Measurements from ENCODE around the gene LDLRAD3. TPM values are rescaled to one million over a fixed set of nuclear protein-coding genes. Genes with fewer than 3 reads are reported as not detected.

LDLRAD3 gene
- total RNA-seq, 1 donor from 2014 or later = 18.2 TPM

DNA sequence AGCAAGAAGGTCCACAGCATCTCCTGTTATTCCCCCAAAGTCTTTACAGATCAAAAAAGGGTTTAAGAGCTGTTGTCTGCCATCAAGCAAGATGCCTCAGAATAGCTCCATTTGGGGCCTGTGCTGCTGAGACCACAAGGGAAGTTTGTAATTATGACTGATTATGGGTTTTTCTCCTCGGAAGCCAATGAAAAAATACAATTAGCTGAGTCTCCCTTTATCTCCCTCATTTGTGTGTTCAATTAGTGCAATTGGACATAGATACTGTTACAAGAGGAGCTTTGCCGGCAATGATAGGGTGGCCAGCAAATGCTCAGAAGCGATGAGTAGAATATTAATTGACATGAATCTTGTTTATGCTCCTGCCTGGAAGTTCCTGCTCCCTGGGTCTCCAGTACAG lies 261.7 kb downstream of the LDLRAD3 start:
- H3K4me3 Mint-ChIP-seq (ENCODE audit: unreplicated experiment) = no peak overlapping the region
- H3K27me3 Mint-ChIP-seq (ENCODE audit: unreplicated experiment) = no peaks in the 10 kb centered on the region
- DNase-seq (ENCODE audit: extremely low spot score, unreplicated experiment) = no peak
- peaks cover 3% of the 10 kb centered on the region for H3K36me3 Mint-ChIP-seq (ENCODE audit: unreplicated experiment)
- no peak overlapping the region for H3K27ac Mint-ChIP-seq (ENCODE audit: unreplicated experiment)
- H3K4me1 Mint-ChIP-seq (ENCODE audit: unreplicated experiment) = no peaks in the 10 kb centered on the region
- no peaks in the 10 kb centered on the region for H3K9me3 Mint-ChIP-seq (ENCODE audit: unreplicated experiment)
- TF ChIP-seq, protein P1, sequence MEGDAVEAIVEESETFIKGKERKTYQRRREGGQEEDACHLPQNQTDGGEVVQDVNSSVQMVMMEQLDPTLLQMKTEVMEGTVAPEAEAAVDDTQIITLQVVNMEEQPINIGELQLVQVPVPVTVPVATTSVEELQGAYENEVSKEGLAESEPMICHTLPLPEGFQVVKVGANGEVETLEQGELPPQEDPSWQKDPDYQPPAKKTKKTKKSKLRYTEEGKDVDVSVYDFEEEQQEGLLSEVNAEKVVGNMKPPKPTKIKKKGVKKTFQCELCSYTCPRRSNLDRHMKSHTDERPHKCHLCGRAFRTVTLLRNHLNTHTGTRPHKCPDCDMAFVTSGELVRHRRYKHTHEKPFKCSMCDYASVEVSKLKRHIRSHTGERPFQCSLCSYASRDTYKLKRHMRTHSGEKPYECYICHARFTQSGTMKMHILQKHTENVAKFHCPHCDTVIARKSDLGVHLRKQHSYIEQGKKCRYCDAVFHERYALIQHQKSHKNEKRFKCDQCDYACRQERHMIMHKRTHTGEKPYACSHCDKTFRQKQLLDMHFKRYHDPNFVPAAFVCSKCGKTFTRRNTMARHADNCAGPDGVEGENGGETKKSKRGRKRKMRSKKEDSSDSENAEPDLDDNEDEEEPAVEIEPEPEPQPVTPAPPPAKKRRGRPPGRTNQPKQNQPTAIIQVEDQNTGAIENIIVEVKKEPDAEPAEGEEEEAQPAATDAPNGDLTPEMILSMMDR (IDR thresholded peaks at IDR 0.05) = no peak

- Mint-ChIP-seq H3K4me1 (ENCODE audit: unreplicated experiment) (peaks cover 5% of the 10 kb centered on the region), H3K27me3 (ENCODE audit: unreplicated experiment) (no peaks in the 10 kb centered on the region), H3K9me3 (ENCODE audit: unreplicated experiment) (no peaks in the 10 kb centered on the region), H3K27ac (ENCODE audit: unreplicated experiment) (no peak overlapping the region), H3K4me3 (ENCODE audit: unreplicated experiment) (no peak overlapping the region), H3K36me3 (ENCODE audit: unreplicated experiment) (no peaks in the 10 kb centered on the region)
- no peak for DNase-seq (ENCODE audit: extremely low spot score, unreplicated experiment)
- TF ChIP-seq, protein P1 (IDR thresholded peaks at IDR 0.05) = no peak
These were observed 266.7 kb downstream of the LDLRAD3 start for GRCh38 chr11:36210529-36210928.

DNA sequence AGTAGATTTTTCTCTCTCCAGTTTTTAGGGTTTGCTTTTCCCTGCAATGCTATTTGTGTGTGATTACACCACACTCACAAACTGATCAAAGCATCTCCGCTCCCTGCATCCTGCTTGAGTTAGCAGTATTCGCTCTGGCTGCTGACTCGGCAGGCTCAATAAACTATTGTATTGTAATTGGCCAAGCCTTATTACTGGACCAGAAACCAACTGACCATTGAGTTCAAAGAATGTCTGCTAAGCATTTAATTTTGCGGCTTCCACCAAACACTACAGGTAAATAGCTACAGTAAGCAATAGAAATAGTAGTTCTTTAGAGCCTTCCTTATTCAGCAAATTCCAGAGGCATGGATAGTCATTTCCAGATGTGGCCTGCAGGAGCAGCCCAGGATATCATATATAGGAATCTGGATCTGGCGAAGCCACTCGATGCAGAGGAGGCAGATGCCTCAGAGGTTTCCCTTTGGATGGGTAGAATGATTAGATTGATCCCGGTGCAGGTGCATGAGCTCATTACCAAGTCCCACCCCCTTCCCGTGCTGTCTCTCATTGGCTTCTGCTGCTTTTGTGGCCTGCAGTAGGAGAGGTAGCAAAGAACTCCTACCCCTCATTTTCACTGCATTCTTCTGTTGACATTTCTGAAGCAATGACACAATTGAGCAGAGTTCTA lies 268.0 kb downstream of the LDLRAD3 start:
- Mint-ChIP-seq H3K4me1 (ENCODE audit: unreplicated experiment) (peaks cover 5% of the 10 kb centered on the region), H3K4me3 (ENCODE audit: unreplicated experiment) (no peak overlapping the region), H3K27me3 (ENCODE audit: unreplicated experiment) (no peaks in the 10 kb centered on the region), H3K36me3 (ENCODE audit: unreplicated experiment) (no peaks in the 10 kb centered on the region), H3K9me3 (ENCODE audit: unreplicated experiment) (no peaks in the 10 kb centered on the region), H3K27ac (ENCODE audit: unreplicated experiment) (no peak overlapping the region)
- no peak for DNase-seq (ENCODE audit: extremely low spot score, unreplicated experiment)
- TF ChIP-seq, protein P1 (IDR thresholded peaks at IDR 0.05) = no peak

GRCh38 chr11:36212564-36213392 lies 268.9 kb downstream of the LDLRAD3 start:
- Mint-ChIP-seq H3K27me3 (ENCODE audit: unreplicated experiment) (no peaks in the 10 kb centered on the region), H3K36me3 (ENCODE audit: unreplicated experiment) (no peaks in the 10 kb centered on the region), H3K27ac (ENCODE audit: unreplicated experiment) (no peak overlapping the region), H3K4me1 (ENCODE audit: unreplicated experiment) (peaks cover 5% of the 10 kb centered on the region), H3K9me3 (ENCODE audit: unreplicated experiment) (no peaks in the 10 kb centered on the region), H3K4me3 (ENCODE audit: unreplicated experiment) (no peak overlapping the region)
- TF ChIP-seq, protein P1 (IDR thresholded peaks at IDR 0.05) = no peak
- no peak for DNase-seq (ENCODE audit: extremely low spot score, unreplicated experiment)

GRCh38 chr11:36213393-36213840 lies 269.6 kb downstream of the LDLRAD3 start:
- no peak for DNase-seq (ENCODE audit: extremely low spot score, unreplicated experiment)
- TF ChIP-seq, protein P1 (IDR thresholded peaks at IDR 0.05) = no peak
- Mint-ChIP-seq H3K4me3 (ENCODE audit: unreplicated experiment) (no peak overlapping the region), H3K9me3 (ENCODE audit: unreplicated experiment) (no peaks in the 10 kb centered on the region), H3K4me1 (ENCODE audit: unreplicated experiment) (peaks cover 5% of the 10 kb centered on the region), H3K27me3 (ENCODE audit: unreplicated experiment) (no peaks in the 10 kb centered on the region), H3K27ac (ENCODE audit: unreplicated experiment) (no peak overlapping the region), H3K36me3 (ENCODE audit: unreplicated experiment) (no peaks in the 10 kb centered on the region)
